CD4-positive, CD25-positive, alpha-beta regulatory T cell (primary cell): ENCODE results near the gene NUAK1. TPM values are rescaled to one million over a fixed set of nuclear protein-coding genes. Genes with fewer than 3 reads are reported as not detected.

Experiments used
- ATAC-seq, 2 donors: fragments of 150-1000 bp; cut with Tn5 transposase; one replicate each; pipeline ENCODE4 v1.10.0; 2021; ENCODE audit warnings: low read depth in 2 of 2, moderate number of reproducible peaks in 2 of 2, moderate library complexity in 1 of 2
- DNase-seq, 3 donors: peaks; one replicate each; pipeline versions ENCODE4 v3.0.0 to v3.0.0-alpha.2; 2012 to 2022; ENCODE audit warnings: mixed read lengths in 1 of 3
- H3K27ac ChIP-seq: one replicate; pipeline ENCODE4 v1.7.0; 2013; ENCODE audit warnings: mild to moderate bottlenecking, low read length; ENCODE audit not compliant: insufficient read depth, poor library complexity, severe bottlenecking
- H3K27me3 ChIP-seq: one replicate; pipeline ENCODE4 v1.7.0; 2013; ENCODE audit warnings: low read length; ENCODE audit not compliant: control insufficient read depth, insufficient read depth
- H3K36me3 ChIP-seq: one replicate; pipeline ENCODE4 v1.7.0; 2013; ENCODE audit warnings: mild to moderate bottlenecking, low read length, moderate library complexity; ENCODE audit not compliant: control insufficient read depth, insufficient read depth
- H3K4me1 ChIP-seq: 2 replicates; pipeline ENCODE4 v1.7.0; 2013; ENCODE audit warnings: mild to moderate bottlenecking, low read length; ENCODE audit not compliant: insufficient read depth, control insufficient read depth, poor library complexity, severe bottlenecking
- H3K4me3 ChIP-seq: one replicate; pipeline ENCODE4 v1.7.0; 2013; ENCODE audit warnings: low read depth, mild to moderate bottlenecking, low read length, moderate library complexity
- H3K9me3 ChIP-seq, 2 experiments: 1 replicate in 1 of 2; 2 replicates in 1 of 2; pipeline ENCODE4 v1.7.0; 2013; ENCODE audit warnings: low read length in 2 of 2, mild to moderate bottlenecking in 1 of 2, moderate library complexity in 1 of 2; ENCODE audit not compliant: control insufficient read depth in 2 of 2
- H3K27ac Mint-ChIP-seq, 3 donors: one replicate each; pipeline ENCODE4 v1.8.0; 2020 to 2022; ENCODE audit warnings: mild to moderate bottlenecking in 3 of 3, mixed read lengths in 3 of 3, moderate library complexity in 2 of 3
- H3K27me3 Mint-ChIP-seq: one replicate; pipeline ENCODE4 v1.8.0; 2022; ENCODE audit warnings: mild to moderate bottlenecking, mixed read lengths
- H3K36me3 Mint-ChIP-seq: one replicate; pipeline ENCODE4 v1.8.0; 2020; ENCODE audit warnings: mixed read lengths
- H3K4me1 Mint-ChIP-seq, 4 donors: one replicate each; pipeline ENCODE4 v1.8.0; 2020 to 2022; ENCODE audit warnings: mixed read lengths in 4 of 4, mild to moderate bottlenecking in 1 of 4
- H3K4me3 Mint-ChIP-seq, 4 donors: one replicate each; pipeline ENCODE4 v1.8.0; 2020 to 2022; ENCODE audit warnings: mild to moderate bottlenecking in 4 of 4, mixed read lengths in 4 of 4, moderate library complexity in 3 of 4
- H3K9me3 Mint-ChIP-seq, 7 donors: one replicate each; pipeline ENCODE4 v1.8.0; 2020 to 2022; ENCODE audit warnings: mixed read lengths in 7 of 7, mild to moderate bottlenecking in 3 of 7, moderate library complexity in 2 of 7
- polyA plus RNA-seq, 4 donors: library from polyadenylated mRNA; unstranded; fragments of 300-500 nt; fragmentation: Illumina TruSeq; gene quantifications; one replicate each; pipeline ENCODE4 v1.2.3, GENCODE V29; 2021
- total RNA-seq: library from RNA; stranded (reverse); gene quantifications from one replicate; pipeline ENCODE4 v1.2.3, GENCODE V29; 2022

The NUAK1 gene
- total and polyA plus RNA-seq, 5 donors from 2014 or later = not detected

GRCh38 chr12:106110626-106111300 is 28.0 kb downstream of the NUAK1 start:
- no peaks in the 10 kb centered on the region for H3K4me1 Mint-ChIP-seq
- peaks cover 3% of the 10 kb centered on the region for H3K27me3 ChIP-seq
- DNase-seq (no peak), ATAC-seq (no peak)
- H3K36me3 ChIP-seq = no peaks in the 10 kb centered on the region
- H3K4me3 Mint-ChIP-seq = no peak overlapping the region
- no peaks in the 10 kb centered on the region for H3K4me1 ChIP-seq
- no peaks in the 10 kb centered on the region for H3K36me3 Mint-ChIP-seq
- H3K9me3 Mint-ChIP-seq = no peaks in the 10 kb centered on the region
- H3K27me3 Mint-ChIP-seq = peaks cover 15% of the 10 kb centered on the region
- H3K27ac Mint-ChIP-seq = no peak overlapping the region
- H3K27ac ChIP-seq = no peak overlapping the region
- H3K9me3 ChIP-seq = no peaks in the 10 kb centered on the region
- H3K4me3 ChIP-seq = no peak overlapping the region

GRCh38 chr12:106109168-106109910 is 29.4 kb downstream of the NUAK1 start:
- ATAC-seq (no peak), DNase-seq (no peak)
- Histone ChIP-seq H3K9me3 (no peaks in the 10 kb centered on the region), H3K4me1 (no peaks in the 10 kb centered on the region), H3K36me3 (no peaks in the 10 kb centered on the region), H3K27ac (no peak overlapping the region), H3K4me3 (no peak overlapping the region), H3K27me3 (peaks cover 3% of the 10 kb centered on the region)
- H3K4me3 Mint-ChIP-seq = no peak overlapping the region
- no peaks in the 10 kb centered on the region for H3K4me1 Mint-ChIP-seq
- no peaks in the 10 kb centered on the region for H3K36me3 Mint-ChIP-seq
- no peaks in the 10 kb centered on the region for H3K9me3 Mint-ChIP-seq
- peaks cover 15% of the 10 kb centered on the region for H3K27me3 Mint-ChIP-seq
- H3K27ac Mint-ChIP-seq = no peak overlapping the region

- Mint-ChIP-seq H3K36me3 (no peaks in the 10 kb centered on the region), H3K27ac (no peak overlapping the region), H3K4me1 (no peaks in the 10 kb centered on the region), H3K27me3 (peaks cover 23% of the 10 kb centered on the region), H3K4me3 (no peak overlapping the region), H3K9me3 (no peaks in the 10 kb centered on the region)
- ATAC-seq (no peak), DNase-seq (no peak)
- Histone ChIP-seq H3K9me3 (no peaks in the 10 kb centered on the region), H3K27ac (no peak overlapping the region), H3K36me3 (no peaks in the 10 kb centered on the region), H3K4me1 (no peaks in the 10 kb centered on the region), H3K27me3 (peaks cover 3% of the 10 kb centered on the region), H3K4me3 (no peak overlapping the region)
These were observed 30.4 kb downstream of the NUAK1 start for GRCh38 chr12:106108185-106108835.

GRCh38 chr12:106107566-106107965 is 31.2 kb downstream of the NUAK1 start:
- DNase-seq = no peak
- no peaks in the 10 kb centered on the region for H3K36me3 ChIP-seq
- no peaks in the 10 kb centered on the region for H3K36me3 Mint-ChIP-seq
- H3K27me3 ChIP-seq = peaks cover 3% of the 10 kb centered on the region
- no peak for ATAC-seq
- no peaks in the 10 kb centered on the region for H3K9me3 Mint-ChIP-seq
- H3K27ac Mint-ChIP-seq = no peak overlapping the region
- no peaks in the 10 kb centered on the region for H3K4me1 ChIP-seq
- H3K4me1 Mint-ChIP-seq = no peaks in the 10 kb centered on the region
- peaks cover 28% of the 10 kb centered on the region for H3K27me3 Mint-ChIP-seq
- H3K9me3 ChIP-seq = no peaks in the 10 kb centered on the region
- H3K4me3 Mint-ChIP-seq = no peak overlapping the region
- H3K27ac ChIP-seq = no peak overlapping the region
- no peak overlapping the region for H3K4me3 ChIP-seq

- Histone ChIP-seq H3K27me3 (peaks cover 3% of the 10 kb centered on the region), H3K4me3 (no peak overlapping the region), H3K4me1 (no peaks in the 10 kb centered on the region), H3K9me3 (no peaks in the 10 kb centered on the region), H3K27ac (no peak overlapping the region), H3K36me3 (no peaks in the 10 kb centered on the region)
- ATAC-seq = no peak
- no peak overlapping the region for H3K4me3 Mint-ChIP-seq
- no peaks in the 10 kb centered on the region for H3K4me1 Mint-ChIP-seq
- H3K27me3 Mint-ChIP-seq = peaks cover 29% of the 10 kb centered on the region
- no peaks in the 10 kb centered on the region for H3K36me3 Mint-ChIP-seq
- DNase-seq = no peak
- H3K27ac Mint-ChIP-seq = no peak overlapping the region
- H3K9me3 Mint-ChIP-seq = no peaks in the 10 kb centered on the region
These were observed 31.9 kb downstream of the NUAK1 start for GRCh38 chr12:106106892-106107291.

- DNase-seq (no peak), ATAC-seq (no peak)
- Histone ChIP-seq H3K4me1 (no peaks in the 10 kb centered on the region), H3K27me3 (peaks cover 3% of the 10 kb centered on the region), H3K36me3 (no peaks in the 10 kb centered on the region), H3K27ac (no peak overlapping the region), H3K4me3 (no peak overlapping the region), H3K9me3 (no peaks in the 10 kb centered on the region)
- Mint-ChIP-seq H3K4me3 (no peak overlapping the region), H3K27ac (no peak overlapping the region), H3K9me3 (no peaks in the 10 kb centered on the region), H3K36me3 (no peaks in the 10 kb centered on the region), H3K4me1 (no peaks in the 10 kb centered on the region), H3K27me3 (peaks cover 29% of the 10 kb centered on the region)
These were observed 32.6 kb downstream of the NUAK1 start for GRCh38 chr12:106106061-106106566.

GRCh38 chr12:106101803-106102202 is 37.0 kb downstream of the NUAK1 start:
- peaks cover 26% of the 10 kb centered on the region for H3K27me3 Mint-ChIP-seq
- no peak overlapping the region for H3K4me3 Mint-ChIP-seq
- ATAC-seq = no peak
- H3K4me3 ChIP-seq = no peak overlapping the region
- no peaks in the 10 kb centered on the region for H3K4me1 Mint-ChIP-seq
- H3K4me1 ChIP-seq = no peaks in the 10 kb centered on the region
- no peaks in the 10 kb centered on the region for H3K36me3 ChIP-seq
- no peak overlapping the region for H3K27ac ChIP-seq
- H3K9me3 Mint-ChIP-seq = peaks cover 0 to 3% (median 0%) of the 10 kb centered on the region in 7 donors
- no peaks in the 10 kb centered on the region for H3K36me3 Mint-ChIP-seq
- peaks cover 3% of the 10 kb centered on the region for H3K27me3 ChIP-seq
- no peak overlapping the region for H3K27ac Mint-ChIP-seq
- no peak for DNase-seq
- H3K9me3 ChIP-seq = no peaks in the 10 kb centered on the region
